ENCODE results near the gene BACH1. TPM values are rescaled to one million over a fixed set of nuclear protein-coding genes. Genes with fewer than 3 reads are reported as not detected.

Gene BACH1
- total and polyA plus RNA-seq, 2 donors (not counting 3 experiments of a cell fraction or from before 2014, with no cell fraction given), result 7.2 to 28.8 TPM

- H3K79me2 ChIP-seq (ENCODE audit: control insufficient read depth, insufficient read depth, low read length), result no peaks in the 10 kb centered on the region
- FAIRE-seq, result no peak
- H3K36me3 ChIP-seq (ENCODE audit: control insufficient read depth in 2 of 2, extremely low read depth in 1 of 2, insufficient read depth in 2 of 2, low read length in 2 of 2), result no peaks in the 10 kb centered on the region
- POLR2A ChIA-PET, result no interaction called here
- TF ChIP-seq GATA2 (IDR thresholded peaks at IDR 0.05; ENCODE audit: insufficient read depth, insufficient read length, low read depth, low read length), result no peak
- no peak for TF ChIP-seq POLR2A (IDR thresholded peaks at IDR 0.05; ENCODE audit: low read depth, low read length)
- TF ChIP-seq MAX (IDR thresholded peaks at IDR 0.05; ENCODE audit: insufficient read depth, insufficient read length), result no peak
- TF ChIP-seq EZH2 (IDR thresholded peaks at IDR 0.05; ENCODE audit: borderline replicate concordance, low read depth, low read length, severe bottlenecking), result no peak
- no peak for TF ChIP-seq POLR2AphosphoS5 (IDR thresholded peaks at IDR 0.05; ENCODE audit: insufficient read depth, low read depth, low read length)
- TF ChIP-seq JUN (IDR thresholded peaks at IDR 0.05; ENCODE audit: borderline replicate concordance, insufficient read depth, insufficient read length, low read depth), result no peak
- no peak for TF ChIP-seq MYC (IDR thresholded peaks at IDR 0.05; ENCODE audit: low read depth, low read length)
- dilution Hi-C loops (cut with MboI; ENCODE audit: extremely low pct_ligation_motif_present, low sequenced_read_pairs) (no loop called here), intact Hi-C loops (cut with micrococcal nuclease) (no loop called here)
- H3K27me3 ChIP-seq (ENCODE audit: control insufficient read depth in 2 of 2, insufficient read depth in 2 of 2, low read length in 2 of 2), result no peaks in the 10 kb centered on the region
- no peaks in the 10 kb centered on the region for H4K20me1 ChIP-seq (replicated peaks; ENCODE audit: control insufficient read depth, extremely low read depth, insufficient read depth, low read length)
- no peak overlapping the region for H3K27ac ChIP-seq (ENCODE audit: insufficient read depth, low read depth, low read length)
- no peak overlapping the region for H3K4me2 ChIP-seq (ENCODE audit: insufficient read depth, low read length)
- H3K4me1 ChIP-seq (ENCODE audit: control insufficient read depth, extremely low read depth, insufficient read depth, low read length), result no peaks in the 10 kb centered on the region
- no peak overlapping the region for H2AFZ ChIP-seq (ENCODE audit: low read depth, low read length)
- H3K9ac ChIP-seq (replicated peaks; ENCODE audit: extremely low read depth, insufficient read depth, low read length), result no peak overlapping the region
- no peak overlapping the region for H3K4me3 ChIP-seq (replicated peaks in 1 of 3; ENCODE audit: insufficient read depth in 1 of 3, low read depth in 1 of 3, low read length in 3 of 3)
- no peaks in the 10 kb centered on the region for H3K9me1 ChIP-seq (replicated peaks; ENCODE audit: control insufficient read depth, extremely low read depth, insufficient read depth, low read length)
- DNase-seq (ENCODE audit: low read depth, low spot score), result no peak
- H3K9me3 ChIP-seq (replicated peaks; ENCODE audit: control insufficient read depth, insufficient read depth, low read length), result no peaks in the 10 kb centered on the region
- CTCF ChIA-PET, result no interaction called here
- BruUV-seq (replicated peaks), result no TSS peak
Measured at GRCh38 chr21:29384683-29385359, 86.1 kb downstream of the BACH1 start.

GRCh38 chr21:29385934-29386520, 87.3 kb downstream of the BACH1 start:
- dilution Hi-C loops (cut with MboI; ENCODE audit: extremely low pct_ligation_motif_present, low sequenced_read_pairs) (no loop called here), intact Hi-C loops (cut with micrococcal nuclease) (no loop called here)
- TF ChIP-seq MAX (IDR thresholded peaks at IDR 0.05; ENCODE audit: insufficient read depth, insufficient read length) (no peak), GATA2 (IDR thresholded peaks at IDR 0.05; ENCODE audit: insufficient read depth, insufficient read length, low read depth, low read length) (no peak), POLR2AphosphoS5 (IDR thresholded peaks at IDR 0.05; ENCODE audit: insufficient read depth, low read depth, low read length) (no peak), POLR2A (IDR thresholded peaks at IDR 0.05; ENCODE audit: low read depth, low read length) (no peak), CTCF (IDR thresholded peaks at IDR 0.05; ENCODE audit: extremely low read depth in 1 of 2, insufficient read depth in 1 of 2, low read depth in 1 of 2, low read length in 2 of 2) (no peak), EZH2 (IDR thresholded peaks at IDR 0.05; ENCODE audit: borderline replicate concordance, low read depth, low read length, severe bottlenecking) (no peak), FOS (IDR thresholded peaks at IDR 0.05; ENCODE audit: borderline replicate concordance, insufficient read depth, low read length) (no peak), JUN (IDR thresholded peaks at IDR 0.05; ENCODE audit: borderline replicate concordance, insufficient read depth, insufficient read length, low read depth) (no peak), MYC (IDR thresholded peaks at IDR 0.05; ENCODE audit: low read depth, low read length) (no peak)
- BruUV-seq (replicated peaks), result no TSS peak
- H3K36me3 ChIP-seq (ENCODE audit: control insufficient read depth in 2 of 2, extremely low read depth in 1 of 2, insufficient read depth in 2 of 2, low read length in 2 of 2), result no peaks in the 10 kb centered on the region
- no peak overlapping the region for H2AFZ ChIP-seq (ENCODE audit: low read depth, low read length)
- H3K9me3 ChIP-seq (replicated peaks; ENCODE audit: control insufficient read depth, insufficient read depth, low read length), result no peaks in the 10 kb centered on the region
- no peaks in the 10 kb centered on the region for H3K79me2 ChIP-seq (ENCODE audit: control insufficient read depth, insufficient read depth, low read length)
- no peak overlapping the region for H3K9ac ChIP-seq (replicated peaks; ENCODE audit: extremely low read depth, insufficient read depth, low read length)
- H3K27ac ChIP-seq (ENCODE audit: insufficient read depth, low read depth, low read length), result no peak overlapping the region
- DNase-seq (ENCODE audit: low read depth, low spot score) (no peak), FAIRE-seq (no peak)
- CTCF ChIA-PET, result no interaction called here
- H4K20me1 ChIP-seq (replicated peaks; ENCODE audit: control insufficient read depth, extremely low read depth, insufficient read depth, low read length), result no peaks in the 10 kb centered on the region
- H3K27me3 ChIP-seq (ENCODE audit: control insufficient read depth in 2 of 2, insufficient read depth in 2 of 2, low read length in 2 of 2), result no peaks in the 10 kb centered on the region
- H3K4me3 ChIP-seq (replicated peaks in 1 of 3; ENCODE audit: insufficient read depth in 1 of 3, low read depth in 1 of 3, low read length in 3 of 3), result no peak overlapping the region
- H3K4me1 ChIP-seq (ENCODE audit: control insufficient read depth, extremely low read depth, insufficient read depth, low read length), result no peaks in the 10 kb centered on the region
- no peaks in the 10 kb centered on the region for H3K9me1 ChIP-seq (replicated peaks; ENCODE audit: control insufficient read depth, extremely low read depth, insufficient read depth, low read length)
- POLR2A ChIA-PET, result no interaction called here
- H3K4me2 ChIP-seq (ENCODE audit: insufficient read depth, low read length), result no peak overlapping the region

Data from endothelial cell of umbilical vein (primary cell).